SK-MEL-5 (cell line): ENCODE data around the gene CRYGN. TPM values are rescaled to one million over a fixed set of nuclear protein-coding genes. Genes with fewer than 3 reads are reported as not detected.

Experiments
- DNase-seq: peaks from one replicate; pipeline ENCODE4 v3.0.0-alpha.2; 2016; ENCODE audit warnings: low read depth, low spot score
- in situ Hi-C: cut with HindIII; loops from 2 replicates; pipeline ENCODE4 v1.10.0; 2016; ENCODE audit warnings: low sequenced_read_pairs, high pct_unique_total_duplicates, low pct_unique_long_range_greater_than_20kb
- total RNA-seq: library from RNA; depleted of rRNA; stranded (reverse); fragments of >200 nt; shearing (Covaris generic); gene quantifications from 2 replicates; pipeline ENCODE4 v1.2.3, GENCODE V29; 2014

Gene CRYGN
- total RNA-seq, 1 experiment from 2014 or later = not detected

DNA sequence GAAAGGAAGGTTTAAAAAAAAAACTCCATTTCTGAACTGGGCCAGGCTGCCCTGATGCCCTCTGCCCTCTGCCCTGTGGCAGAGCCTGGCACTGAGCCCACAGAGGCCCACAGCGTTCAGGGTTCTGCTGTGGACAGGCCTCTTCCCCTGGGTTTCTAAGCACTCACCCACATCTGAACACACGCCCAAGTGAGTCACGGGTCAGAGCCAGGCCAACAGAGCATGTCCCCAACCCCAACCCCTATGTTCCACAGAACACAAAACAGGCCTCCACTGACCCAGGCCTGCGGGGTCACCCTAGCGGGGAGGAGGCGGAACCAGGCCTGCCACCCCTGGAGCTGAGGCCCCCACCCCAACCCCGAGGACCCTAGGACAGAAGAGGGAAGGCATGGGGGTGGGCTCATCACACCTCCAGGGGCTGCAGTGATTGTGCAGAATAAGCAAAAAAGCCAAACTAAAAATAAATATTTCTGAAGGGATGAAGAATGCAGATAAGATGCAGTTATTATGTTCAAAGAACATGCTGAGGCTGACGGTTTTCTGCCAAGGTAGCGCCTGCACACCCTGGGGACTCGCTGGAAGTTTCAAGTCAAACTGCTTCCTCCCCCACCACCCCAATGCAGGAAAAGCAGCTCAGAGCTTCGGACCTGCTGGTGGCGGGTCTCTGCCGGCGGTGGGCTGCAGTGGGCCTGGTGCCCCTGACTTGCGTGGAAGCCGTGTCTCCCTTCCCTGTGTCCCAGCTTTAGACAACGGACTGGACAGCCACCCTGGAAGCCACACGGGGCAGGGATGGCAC lies 35.5 kb downstream of the CRYGN start:
- DNase-seq = no peak
- in situ Hi-C loops = no loop called here

DNA sequence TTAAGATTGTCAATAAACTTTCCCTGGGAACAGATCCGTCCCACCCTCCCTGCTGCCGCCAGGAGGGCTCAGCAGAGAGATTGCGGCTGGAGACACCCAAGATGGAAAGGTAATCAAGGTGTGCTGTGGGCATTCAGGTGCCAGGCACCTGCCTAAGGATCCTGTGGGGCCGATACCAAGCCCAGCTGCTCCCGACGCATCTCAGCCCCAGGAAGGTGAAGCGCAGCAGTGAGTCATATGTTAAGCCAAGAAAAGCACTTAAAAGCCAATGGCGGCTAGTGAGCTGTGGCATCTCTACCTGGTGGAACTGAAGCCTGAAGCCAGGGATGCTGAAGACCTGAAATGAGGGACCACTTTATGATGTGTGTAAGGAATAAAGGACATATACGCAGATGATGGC lies 36.2 kb downstream of the CRYGN start:
- no peak for DNase-seq
- in situ Hi-C loops = no loop called here

DNA sequence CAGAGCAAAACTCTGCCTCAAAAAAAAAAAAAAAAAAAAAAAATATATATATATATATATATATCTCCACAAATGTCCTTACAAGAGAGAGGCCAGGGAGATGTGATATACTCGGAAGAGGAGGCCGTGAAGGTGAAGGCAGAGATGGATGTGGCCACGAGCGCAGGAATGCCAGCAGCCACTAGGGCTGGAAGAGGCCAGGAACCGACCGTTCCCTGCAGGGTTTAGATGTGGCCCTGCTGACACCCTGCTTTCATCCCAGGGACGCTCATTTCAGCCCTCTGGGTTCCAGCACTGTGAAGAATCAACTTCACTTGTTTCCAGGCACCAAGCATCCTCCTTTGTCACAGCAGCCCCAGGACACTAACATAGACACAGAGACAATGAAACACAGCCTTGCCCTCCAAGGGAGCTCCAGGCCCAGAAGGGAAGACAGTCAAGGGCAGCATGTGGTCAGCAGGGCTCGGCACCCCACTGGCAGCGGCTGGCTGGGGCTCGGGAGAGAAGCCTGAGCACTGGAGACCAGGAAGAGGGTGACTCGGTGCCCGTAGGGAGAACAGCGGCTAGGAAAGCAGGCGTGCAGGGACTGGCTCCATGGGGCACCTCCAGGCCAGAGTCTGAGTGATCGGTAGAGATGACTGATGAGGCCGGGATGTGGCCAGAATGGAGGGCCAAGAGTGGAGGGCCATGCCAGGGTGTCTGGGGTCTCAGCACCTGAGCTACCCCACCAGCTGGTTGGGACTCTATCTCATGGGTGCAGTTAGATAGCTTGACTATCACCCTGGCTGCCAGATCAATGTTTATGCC lies 37.7 kb downstream of the CRYGN start:
- no peak for DNase-seq
- in situ Hi-C loops = no loop called here

DNA sequence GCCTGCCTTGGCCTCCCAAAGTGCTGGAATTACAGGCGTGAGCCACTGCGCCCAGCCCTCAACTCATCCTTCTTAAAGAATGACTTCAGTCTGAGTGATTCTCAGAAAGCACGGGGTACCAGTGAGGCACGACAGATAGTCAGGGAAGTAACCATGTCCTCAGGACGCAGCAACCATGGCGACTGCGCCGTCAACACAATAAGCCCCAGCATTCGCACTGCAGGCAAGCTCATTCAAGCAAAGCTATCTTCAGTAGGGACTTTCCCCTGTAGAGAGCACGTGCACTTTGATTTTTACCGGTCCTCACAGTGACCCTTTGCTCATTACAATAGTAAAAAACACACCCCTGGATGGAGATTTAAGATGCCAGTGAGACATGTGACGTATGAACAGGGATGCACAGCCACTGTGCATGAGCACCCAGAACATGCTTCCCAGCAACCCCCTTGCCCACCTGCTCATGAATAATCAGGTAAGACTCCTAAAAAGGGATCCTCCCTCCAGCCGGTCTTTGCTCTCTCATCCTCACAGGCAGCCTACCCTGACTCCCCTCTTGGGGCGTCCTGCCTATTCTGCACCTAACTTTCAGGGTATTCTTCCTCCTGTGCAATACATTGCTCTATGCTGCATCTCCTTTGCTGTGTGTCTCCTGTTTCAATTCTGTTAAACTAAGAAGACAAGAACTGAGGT lies 39.2 kb downstream of the CRYGN start:
- DNase-seq = no peak
- in situ Hi-C loops = no loop called here

DNA sequence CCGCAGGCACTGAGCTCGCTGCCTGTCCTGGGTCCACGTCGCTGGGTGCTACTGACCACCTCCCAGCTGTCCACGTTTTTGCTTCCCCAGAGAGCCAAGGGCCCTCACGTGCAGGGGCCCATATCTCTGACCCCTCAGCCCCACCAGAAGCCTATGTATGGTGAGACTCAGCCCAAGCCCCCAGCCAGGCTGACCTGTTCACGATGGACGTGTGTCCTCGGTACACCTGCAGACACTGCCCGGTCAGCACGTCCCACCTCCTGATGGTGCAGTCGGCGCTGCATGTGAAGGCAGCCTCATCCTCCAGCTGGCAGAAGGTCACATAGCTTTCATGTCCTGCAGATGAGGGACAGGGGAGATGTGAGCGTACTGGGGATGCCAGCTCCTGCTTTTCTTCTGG lies 40.0 kb downstream of the CRYGN start:
- DNase-seq = no peak
- in situ Hi-C loops = no loop called here

DNA sequence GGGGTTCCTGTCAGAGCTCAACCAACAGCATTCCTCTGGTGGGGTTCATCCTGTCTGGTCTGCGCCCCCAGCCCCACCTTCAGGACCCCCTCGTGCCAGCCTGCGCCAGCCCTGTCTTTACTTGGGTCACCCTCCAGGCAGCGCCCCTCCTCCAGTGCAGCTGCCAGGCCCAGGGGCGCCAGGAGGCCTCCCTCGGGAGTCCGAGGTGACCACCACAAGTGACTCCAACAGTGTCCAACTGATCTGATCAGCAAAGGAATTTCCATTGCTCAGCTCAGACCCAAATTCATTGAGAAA lies 40.7 kb downstream of the CRYGN start:
- in situ Hi-C loops = no loop called here
- no peak for DNase-seq

DNA sequence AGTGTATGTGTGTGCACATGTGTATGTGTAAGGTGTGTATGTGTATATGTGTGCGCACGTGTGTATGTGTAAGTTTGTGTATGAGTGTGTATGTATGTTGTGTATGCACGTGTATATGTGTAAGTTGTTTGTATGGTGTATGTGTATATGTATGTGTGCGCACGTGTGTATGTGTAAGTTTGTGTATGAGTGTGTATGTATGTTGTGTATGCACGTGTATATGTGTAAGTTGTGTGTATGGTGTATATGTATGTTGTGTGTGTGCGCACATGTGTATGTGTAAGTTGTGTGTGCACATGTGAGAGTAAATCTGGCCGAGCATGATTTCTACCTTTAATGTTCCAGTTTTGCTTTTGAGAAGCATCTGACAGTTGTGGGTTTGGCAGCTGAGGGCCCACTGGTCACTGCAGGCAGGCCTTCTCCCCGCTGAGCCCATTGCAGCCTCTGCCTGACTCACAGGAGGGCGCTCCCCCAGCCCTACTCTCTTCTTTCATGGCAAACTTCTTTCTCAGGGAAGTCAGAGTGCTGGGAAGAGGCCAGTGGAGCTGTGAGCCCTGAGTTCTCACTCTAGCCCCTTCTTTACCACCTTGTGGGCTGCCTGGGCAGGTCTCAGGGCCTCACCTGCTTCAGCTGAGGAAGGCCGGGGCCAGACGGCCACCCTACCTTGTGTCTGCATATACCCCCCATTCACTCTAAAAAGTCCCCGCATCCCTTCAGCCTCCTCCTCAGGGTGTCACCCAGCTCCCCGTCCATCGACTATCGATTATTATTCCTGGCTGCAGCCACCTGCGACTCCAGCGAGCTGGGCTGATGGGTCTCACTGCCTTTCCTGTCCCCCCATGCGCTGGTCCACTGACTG lies 41.3 kb downstream of the CRYGN start:
- in situ Hi-C loops = no loop called here
- DNase-seq = no peak

DNA sequence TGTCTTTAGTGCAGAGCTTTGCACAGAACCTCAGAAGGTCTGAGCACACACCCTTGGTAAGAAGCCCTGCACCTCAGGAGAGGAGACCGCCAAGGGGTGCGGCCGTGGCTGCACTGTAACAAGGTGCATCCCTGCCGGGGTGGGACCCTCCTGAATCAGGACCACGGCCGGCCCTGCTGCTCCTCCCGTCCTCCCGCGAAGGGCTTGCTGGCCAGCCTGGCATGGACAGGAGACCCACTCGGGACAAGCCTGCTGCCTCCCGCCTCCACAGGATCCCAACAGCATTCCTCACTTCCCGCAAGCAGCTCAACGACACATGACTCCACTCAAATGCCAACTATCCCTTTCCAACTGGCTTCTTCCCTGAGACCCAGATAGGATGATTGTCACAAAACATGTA lies 42.9 kb downstream of the CRYGN start:
- no peak for DNase-seq
- in situ Hi-C loops = no loop called here

DNA sequence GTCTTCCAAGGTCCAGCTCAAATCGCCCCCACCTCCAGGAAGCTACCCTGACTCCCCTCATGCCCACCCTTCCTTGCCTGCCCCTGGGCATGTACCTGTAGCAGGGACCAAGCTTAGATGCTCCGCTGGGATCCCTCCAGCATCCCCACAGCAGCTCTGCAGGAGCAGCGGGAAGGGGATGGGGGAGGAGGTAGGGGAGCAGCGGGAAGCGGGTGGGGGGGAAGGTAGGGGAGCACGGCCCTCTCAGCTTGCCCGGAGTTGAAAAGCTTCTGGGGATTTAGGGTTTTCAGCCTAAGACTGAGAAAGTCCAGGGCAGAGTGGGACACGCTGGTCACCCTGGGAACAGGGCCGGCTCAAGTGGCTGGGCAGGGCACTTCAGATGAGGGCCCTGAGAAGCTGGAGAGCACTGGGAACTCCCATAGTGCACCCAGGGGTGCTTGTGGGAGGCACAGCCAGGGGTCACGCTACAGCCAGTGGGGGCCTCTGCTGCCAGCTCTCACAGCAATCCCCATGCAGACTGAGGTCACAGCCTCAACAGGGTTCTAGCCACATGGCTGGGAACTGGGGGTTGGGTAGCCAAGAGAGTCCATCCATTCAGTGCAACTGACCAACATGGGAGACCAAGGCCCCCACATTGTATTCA lies 43.5 kb downstream of the CRYGN start:
- in situ Hi-C loops = no loop called here
- DNase-seq = no peak

DNA sequence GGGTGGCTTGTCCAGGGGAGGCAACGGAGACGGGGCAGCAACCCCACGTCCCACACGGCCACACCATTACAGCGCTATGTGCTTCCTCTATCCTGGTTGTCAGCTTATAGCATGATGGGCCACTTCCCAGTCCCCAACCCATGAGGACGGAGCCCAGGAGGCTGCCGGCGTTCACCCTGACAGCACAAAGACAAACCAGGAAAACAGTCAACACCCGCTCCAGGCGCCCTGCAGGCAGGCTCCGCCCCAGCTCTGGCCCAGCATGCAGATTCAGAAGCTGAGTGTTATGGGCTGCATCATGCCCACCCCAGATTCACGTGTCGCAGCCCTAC lies 44.9 kb downstream of the CRYGN start:
- no peak for DNase-seq
- in situ Hi-C loops = no loop called here

DNA sequence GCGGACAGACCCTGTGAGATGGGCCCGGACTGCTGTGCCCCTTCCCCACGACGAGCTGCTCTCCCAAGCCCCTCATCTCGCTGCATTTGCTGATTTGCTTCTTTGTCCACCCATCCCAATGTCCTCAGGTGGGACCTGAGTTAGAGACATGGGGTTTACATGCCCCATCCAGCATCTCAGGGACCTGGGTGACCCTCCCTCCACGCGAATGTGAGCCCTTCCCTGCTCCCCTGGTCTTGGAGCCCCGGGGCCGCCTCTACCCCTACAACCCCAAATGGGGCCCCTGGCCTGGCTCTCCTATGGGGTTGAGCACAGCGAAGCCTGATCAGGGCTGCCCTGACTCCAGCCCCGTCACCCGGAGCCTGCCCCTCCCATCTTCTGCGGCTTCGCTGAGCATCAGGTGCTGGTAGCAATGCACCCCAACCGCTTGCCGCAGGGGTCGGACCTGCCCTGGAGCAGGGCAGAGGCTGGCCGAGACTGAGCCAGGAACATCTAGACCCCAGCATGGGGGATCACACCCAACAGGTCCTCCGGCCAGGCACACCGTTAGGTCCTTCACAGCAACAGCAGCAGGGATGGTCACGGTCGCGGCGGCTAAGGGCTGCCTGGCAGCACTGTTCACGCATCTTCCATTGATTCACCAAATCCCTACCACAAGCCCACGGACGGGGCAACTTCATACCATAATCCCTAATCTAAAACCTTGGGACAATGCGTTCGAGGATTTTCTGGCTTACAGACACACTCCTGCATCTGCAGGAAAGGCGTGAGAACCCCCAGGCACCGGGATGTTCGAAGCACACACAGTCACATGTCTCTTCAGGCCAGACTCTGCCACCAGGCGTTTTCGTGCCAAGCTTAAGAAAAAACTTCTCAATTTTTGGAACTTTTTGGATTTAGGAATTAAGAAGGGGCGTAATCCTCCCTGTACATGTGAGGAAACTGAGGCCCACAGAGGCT lies 45.6 kb downstream of the CRYGN start:
- in situ Hi-C loops = no loop called here
- DNase-seq = no peak

DNA sequence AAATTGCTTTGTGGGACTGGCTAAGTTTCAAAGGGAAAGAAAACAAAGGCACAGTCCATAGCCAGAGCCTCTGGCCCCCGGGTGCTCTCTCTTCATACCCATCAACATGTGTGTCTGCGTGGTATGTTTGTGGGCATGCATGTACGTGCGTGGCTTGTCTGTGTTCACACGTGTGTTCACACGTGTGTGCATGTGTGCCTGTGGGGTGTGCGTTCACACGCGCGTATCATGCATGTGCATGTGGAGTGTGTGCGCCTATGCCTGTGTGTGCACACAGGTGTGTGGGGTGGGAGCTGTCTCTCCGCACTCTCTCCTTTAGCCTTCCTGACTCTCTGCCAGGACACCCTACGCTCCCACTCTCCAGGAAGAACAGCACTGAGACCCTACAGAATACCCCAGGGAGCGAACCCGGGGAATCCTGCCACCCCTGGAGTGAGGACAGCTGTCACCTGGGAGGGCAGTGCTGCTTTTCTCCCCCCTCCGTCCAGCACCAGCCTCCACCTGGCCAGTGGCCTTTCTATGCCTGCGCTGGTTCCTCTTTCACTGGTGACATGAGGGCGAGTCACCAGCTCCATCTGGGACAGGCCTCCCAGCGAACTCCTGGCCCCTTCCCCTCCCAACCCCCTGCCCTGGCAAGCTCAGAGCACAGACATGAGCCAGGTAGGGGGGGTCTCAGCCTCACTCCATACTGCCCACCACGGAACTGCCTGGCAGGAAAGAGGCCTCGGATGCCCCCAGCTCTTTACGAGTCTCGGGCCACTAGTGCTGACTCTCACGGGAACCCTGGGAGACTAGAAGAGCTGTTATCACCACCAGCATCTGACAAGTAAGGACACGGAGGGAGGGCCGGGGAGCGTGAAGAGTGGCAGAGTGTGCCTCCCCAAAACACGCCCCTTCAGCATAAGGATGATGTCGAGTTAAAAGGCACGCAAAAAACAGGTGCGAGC lies 46.6 kb downstream of the CRYGN start:
- in situ Hi-C loops = no loop called here
- DNase-seq = no peak

DNA sequence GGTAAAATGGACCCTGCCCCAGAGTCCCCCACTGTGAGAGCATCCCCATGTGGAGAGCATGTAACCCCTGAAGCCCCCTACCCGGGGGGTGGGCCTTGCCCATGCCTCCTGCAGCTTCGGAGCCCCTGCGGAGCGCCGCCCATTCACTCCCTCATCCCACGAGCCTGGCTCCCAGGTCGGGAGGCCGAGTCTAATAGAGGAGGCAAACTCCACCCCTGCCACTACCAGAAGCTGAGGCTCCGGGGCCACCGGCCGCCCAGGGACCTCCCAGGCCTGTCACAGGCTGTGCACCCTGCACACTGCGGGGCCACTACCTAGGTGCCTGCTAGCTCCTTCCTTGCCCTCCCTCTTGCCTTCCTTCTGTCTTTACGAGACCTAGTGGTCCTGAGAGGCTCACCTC lies 47.5 kb downstream of the CRYGN start:
- no peak for DNase-seq
- in situ Hi-C loops = no loop called here

DNA sequence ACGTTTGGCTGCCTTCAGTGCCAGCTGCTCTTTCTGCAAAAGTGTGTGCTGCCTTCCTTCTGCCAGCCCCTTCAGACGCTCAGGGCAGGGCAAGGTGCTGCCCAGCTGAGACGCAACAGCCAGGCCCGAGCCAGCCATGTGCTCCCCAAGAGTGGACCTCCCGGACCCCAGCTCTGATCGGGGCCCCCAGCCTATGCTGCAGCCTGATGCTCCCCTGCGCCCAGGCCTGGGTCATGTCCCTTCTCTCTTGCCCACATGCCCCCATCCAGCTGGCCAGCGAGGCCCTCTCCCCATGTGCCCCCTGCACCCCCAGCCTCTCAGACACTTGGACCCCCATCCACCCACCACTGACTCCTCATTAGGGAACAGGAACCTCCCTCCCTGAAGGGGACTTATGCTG lies 47.9 kb downstream of the CRYGN start:
- DNase-seq = no peak
- in situ Hi-C loops = no loop called here

DNA sequence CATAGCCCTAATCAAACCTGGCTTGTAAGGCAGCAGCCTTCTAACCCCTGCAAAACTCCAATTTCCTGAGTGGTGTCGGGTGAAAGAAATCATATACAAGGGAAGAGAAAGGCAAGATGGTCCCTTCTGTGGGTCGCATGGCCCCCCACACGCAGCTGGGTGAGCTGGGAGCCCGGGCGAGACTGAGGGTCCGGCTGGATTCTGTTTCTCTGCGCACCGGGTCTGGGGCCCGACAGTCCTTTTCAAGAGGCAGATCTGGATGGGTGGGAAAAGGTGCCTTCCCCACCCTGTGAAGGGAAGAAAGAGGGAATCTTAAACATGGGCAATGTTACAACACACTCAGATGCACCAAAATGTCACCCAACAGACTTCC lies 48.6 kb downstream of the CRYGN start:
- in situ Hi-C loops = no loop called here

More for the DNA sequence above, 48.6 kb downstream of the CRYGN start:
- no peak for DNase-seq
